ENCODE results near the gene KCNE1.

DNA sequence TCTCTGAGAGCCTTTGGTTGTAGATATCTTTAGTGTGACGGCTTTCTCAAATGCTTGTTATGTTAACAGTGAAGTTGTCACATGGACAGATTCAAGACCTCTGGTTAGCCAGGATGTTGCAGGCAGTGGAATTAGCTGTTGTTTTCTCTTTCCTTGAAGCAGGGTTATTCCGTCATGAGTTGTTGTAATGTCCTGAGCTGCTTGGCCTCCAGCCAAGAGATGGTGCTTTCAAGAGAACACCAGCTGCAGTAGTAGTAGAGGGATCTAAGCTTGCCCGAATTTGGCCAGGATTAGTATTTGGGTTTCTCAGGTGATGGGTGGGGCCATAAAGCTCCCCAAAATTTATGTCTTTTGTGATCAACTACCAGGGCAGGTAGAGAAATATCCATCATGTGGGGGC lies 13.4 kb downstream of the KCNE1 start:
- TF ChIP-seq EZH2 (IDR thresholded peaks at IDR 0.05; ENCODE audit: borderline replicate concordance, low read depth, low read length, poor library complexity, severe bottlenecking) = no peak
- TF ChIP-seq, protein P1, sequence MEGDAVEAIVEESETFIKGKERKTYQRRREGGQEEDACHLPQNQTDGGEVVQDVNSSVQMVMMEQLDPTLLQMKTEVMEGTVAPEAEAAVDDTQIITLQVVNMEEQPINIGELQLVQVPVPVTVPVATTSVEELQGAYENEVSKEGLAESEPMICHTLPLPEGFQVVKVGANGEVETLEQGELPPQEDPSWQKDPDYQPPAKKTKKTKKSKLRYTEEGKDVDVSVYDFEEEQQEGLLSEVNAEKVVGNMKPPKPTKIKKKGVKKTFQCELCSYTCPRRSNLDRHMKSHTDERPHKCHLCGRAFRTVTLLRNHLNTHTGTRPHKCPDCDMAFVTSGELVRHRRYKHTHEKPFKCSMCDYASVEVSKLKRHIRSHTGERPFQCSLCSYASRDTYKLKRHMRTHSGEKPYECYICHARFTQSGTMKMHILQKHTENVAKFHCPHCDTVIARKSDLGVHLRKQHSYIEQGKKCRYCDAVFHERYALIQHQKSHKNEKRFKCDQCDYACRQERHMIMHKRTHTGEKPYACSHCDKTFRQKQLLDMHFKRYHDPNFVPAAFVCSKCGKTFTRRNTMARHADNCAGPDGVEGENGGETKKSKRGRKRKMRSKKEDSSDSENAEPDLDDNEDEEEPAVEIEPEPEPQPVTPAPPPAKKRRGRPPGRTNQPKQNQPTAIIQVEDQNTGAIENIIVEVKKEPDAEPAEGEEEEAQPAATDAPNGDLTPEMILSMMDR (conservative IDR thresholded peaks at IDR 0.05; ENCODE audit: low read depth, low read length) = no peak
